Immature natural killer cell (primary cell): ENCODE data around the gene RGMA. TPM values are rescaled to one million over a fixed set of nuclear protein-coding genes. Genes with fewer than 3 reads are reported as not detected.

Experiments
- DNase-seq, 3 donors: peaks; one replicate each; pipeline ENCODE4 v3.0.0; 2022; ENCODE audit warnings: mixed read lengths in 1 of 3
- H3K27ac Mint-ChIP-seq, 6 donors: one replicate each; pipeline ENCODE4 v1.8.0; 2020; ENCODE audit warnings: mixed read lengths in 6 of 6, mild to moderate bottlenecking in 5 of 6, inconsistent platforms in 4 of 6, moderate library complexity in 3 of 6
- H3K27me3 Mint-ChIP-seq, 3 donors: one replicate each; pipeline ENCODE4 v1.8.0; 2020 to 2021; ENCODE audit warnings: low read depth in 3 of 3, mild to moderate bottlenecking in 3 of 3, mixed read lengths in 3 of 3, moderate library complexity in 3 of 3, inconsistent platforms in 1 of 3
- H3K36me3 Mint-ChIP-seq, 3 donors: one replicate each; pipeline ENCODE4 v1.8.0; 2020; ENCODE audit warnings: mixed read lengths in 3 of 3, inconsistent platforms in 2 of 3, mild to moderate bottlenecking in 2 of 3
- H3K4me1 Mint-ChIP-seq, 2 donors: one replicate each; pipeline ENCODE4 v1.8.0; 2020; ENCODE audit warnings: inconsistent platforms in 2 of 2, mild to moderate bottlenecking in 2 of 2, mixed read lengths in 2 of 2, moderate library complexity in 1 of 2
- H3K4me3 Mint-ChIP-seq, 5 donors: one replicate each; pipeline ENCODE4 v1.8.0; 2020; ENCODE audit warnings: mild to moderate bottlenecking in 5 of 5, mixed read lengths in 5 of 5, inconsistent platforms in 3 of 5, moderate library complexity in 3 of 5
- H3K9me3 Mint-ChIP-seq, 6 donors: one replicate each; pipeline ENCODE4 v1.8.0; 2020; ENCODE audit warnings: mild to moderate bottlenecking in 6 of 6, mixed read lengths in 6 of 6, inconsistent platforms in 4 of 6, moderate library complexity in 3 of 6
- polyA plus RNA-seq, 3 donors: library from polyadenylated mRNA; unstranded; fragments of 300-500 nt; fragmentation: Illumina TruSeq; gene quantifications; one replicate each; pipeline ENCODE4 v1.2.3, GENCODE V29; 2021

The RGMA gene
- polyA plus RNA-seq, 3 donors from 2014 or later = not detected

DNA sequence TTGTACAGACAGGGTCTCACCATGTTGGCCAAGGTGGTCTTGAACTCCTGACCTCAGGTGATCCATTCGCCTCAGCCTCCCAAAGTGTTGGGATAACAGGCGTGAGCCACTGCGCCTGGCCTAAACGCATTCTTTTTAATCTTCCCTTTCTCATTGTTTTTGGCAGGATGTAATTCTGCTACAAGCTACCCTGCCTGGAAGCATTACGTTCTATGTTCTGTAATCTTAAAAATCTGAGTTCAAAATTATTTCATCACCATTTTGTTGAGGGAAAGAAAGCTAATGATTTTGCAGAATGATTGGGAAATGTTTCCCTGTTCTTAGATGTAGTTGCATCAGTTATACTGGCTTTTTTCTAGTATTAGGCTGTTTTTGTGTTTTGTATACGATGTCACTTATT, 71.5 kb downstream of the RGMA start:
- H3K9me3 Mint-ChIP-seq = no peaks in the 10 kb centered on the region

DNA sequence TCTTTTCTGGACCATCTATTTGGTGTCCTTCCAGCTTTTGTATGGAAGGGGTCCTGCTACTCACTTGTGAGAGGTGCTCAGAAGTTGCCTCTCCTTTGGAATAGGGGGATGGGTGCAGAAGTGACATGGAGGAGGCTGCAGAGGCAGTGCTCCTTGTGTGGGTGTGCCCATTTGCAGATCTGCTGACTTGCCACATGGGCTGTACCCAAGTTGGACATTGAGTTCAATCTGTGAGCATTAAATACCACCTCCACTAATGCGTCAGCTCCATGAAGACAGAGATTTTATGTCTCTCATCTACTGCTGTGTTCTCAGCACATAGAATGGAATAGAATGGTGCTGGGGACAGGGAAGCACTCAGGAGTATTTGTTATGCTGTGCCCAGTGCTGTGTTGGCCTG, 76.2 kb downstream of the RGMA start:
- Mint-ChIP-seq H3K27me3 (peaks cover 0 to 6% (median 2%) of the 10 kb centered on the region in 3 donors), H3K27ac (peak overlapping the region in 2 of 6 donors; percentile 25 to 64), H3K9me3 (no peaks in the 10 kb centered on the region), H3K4me3 (no peak overlapping the region), H3K4me1 (peaks cover 3 to 12% of the 10 kb centered on the region in 2 donors), H3K36me3 (peaks cover 29 to 75% (median 68%) of the 10 kb centered on the region in 3 donors)
- no peak for DNase-seq

More for the DNA sequence above, 71.5 kb downstream of the RGMA start:
- Mint-ChIP-seq H3K36me3 (peaks cover 32 to 70% (median 65%) of the 10 kb centered on the region in 3 donors), H3K4me3 (no peak overlapping the region), H3K27ac (peak overlapping the region in 4 of 6 donors; percentile 21 to 54 (median 52)), H3K27me3 (peaks cover 0 to 7% (median 1%) of the 10 kb centered on the region in 3 donors), H3K4me1 (peaks cover 26 to 48% of the 10 kb centered on the region in 2 donors)
- DNase-seq = no peak

DNA sequence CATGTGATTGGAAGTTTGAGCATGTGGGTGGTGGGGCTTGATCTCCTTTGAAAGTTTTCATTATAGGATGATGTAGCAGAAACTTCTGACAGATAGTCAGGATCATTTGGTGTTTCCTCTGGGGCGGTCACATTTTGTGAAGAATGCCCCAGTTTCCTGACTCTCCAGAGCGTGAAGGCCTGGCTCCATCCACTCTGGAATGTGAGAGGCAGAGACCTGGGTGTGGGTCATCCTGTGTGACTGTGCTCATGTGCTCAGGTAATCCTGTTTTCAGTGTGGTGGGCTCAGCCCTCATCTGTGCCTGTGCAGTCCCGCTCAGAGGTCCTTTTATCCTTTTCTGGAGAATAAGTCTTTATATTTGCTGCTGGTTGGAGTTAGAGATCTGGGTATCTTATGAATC, 81.0 kb downstream of the RGMA start:
- Mint-ChIP-seq H3K4me3 (no peak overlapping the region), H3K4me1 (peaks cover 1 to 6% of the 10 kb centered on the region in 2 donors), H3K27ac (peak overlapping the region in 3 of 6 donors; percentile 14 to 36 (median 17)), H3K9me3 (no peaks in the 10 kb centered on the region), H3K27me3 (peaks cover 0 to 8% (median 2%) of the 10 kb centered on the region in 3 donors), H3K36me3 (peaks cover 24 to 73% (median 64%) of the 10 kb centered on the region in 3 donors)
- no peak for DNase-seq

DNA sequence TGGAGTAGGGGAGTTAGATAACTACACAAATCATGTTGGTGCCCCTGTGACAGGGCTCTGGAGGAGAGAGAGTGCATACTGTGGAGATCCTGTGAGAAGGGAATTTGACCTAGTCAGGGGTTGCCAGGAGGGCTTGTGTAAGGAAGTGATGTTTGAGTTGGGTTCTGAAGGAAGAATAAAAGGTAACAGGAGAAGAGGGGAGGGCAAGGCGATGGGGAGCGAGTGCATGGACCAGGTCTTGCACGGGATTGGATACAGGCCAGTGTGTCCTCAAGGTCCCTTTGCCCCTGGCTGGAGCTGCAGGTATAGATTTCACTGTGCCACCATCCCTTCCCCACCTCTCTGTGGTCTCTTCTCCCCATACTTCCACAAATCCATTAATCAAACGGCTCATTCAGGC, 83.9 kb downstream of the RGMA start:
- H3K36me3 Mint-ChIP-seq = peaks cover 26 to 68% (median 53%) of the 10 kb centered on the region in 3 donors

DNA sequence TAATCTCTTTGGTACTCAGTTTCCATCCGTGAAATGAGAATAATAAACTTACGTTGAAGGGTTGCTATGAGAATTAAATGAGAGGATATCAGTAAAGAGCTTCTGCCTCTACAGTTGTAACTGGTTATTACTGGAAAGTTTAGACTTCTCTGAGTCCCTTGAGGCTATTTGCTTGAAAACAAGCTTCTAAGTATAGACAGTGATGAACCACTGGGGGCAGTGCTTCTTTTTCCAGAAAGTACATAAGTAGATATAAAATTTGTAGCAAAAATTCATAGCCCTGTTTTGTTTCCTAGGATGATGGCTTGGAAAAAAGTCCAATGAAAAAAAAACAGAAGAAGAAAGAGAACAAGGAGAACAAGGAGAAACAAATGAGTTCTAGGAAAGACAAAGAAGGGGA, 87.1 kb downstream of the RGMA start:
- H3K27ac Mint-ChIP-seq = peak overlapping the region in 5 of 6 donors; percentile 0 to 47 (median 44)
- peaks cover 41 to 79% (median 56%) of the 10 kb centered on the region in 3 donors for H3K36me3 Mint-ChIP-seq
- no peak overlapping the region for H3K4me3 Mint-ChIP-seq

More for the DNA sequence above, 83.9 kb downstream of the RGMA start:
- Mint-ChIP-seq H3K27ac (peak overlapping the region in 5 of 6 donors; percentile 24 to 62 (median 41)), H3K9me3 (no peaks in the 10 kb centered on the region), H3K27me3 (peaks cover 0 to 2% (median 0%) of the 10 kb centered on the region in 3 donors), H3K4me3 (no peak overlapping the region), H3K4me1 (peaks cover 1 to 5% of the 10 kb centered on the region in 2 donors)
- DNase-seq = no peak

DNA sequence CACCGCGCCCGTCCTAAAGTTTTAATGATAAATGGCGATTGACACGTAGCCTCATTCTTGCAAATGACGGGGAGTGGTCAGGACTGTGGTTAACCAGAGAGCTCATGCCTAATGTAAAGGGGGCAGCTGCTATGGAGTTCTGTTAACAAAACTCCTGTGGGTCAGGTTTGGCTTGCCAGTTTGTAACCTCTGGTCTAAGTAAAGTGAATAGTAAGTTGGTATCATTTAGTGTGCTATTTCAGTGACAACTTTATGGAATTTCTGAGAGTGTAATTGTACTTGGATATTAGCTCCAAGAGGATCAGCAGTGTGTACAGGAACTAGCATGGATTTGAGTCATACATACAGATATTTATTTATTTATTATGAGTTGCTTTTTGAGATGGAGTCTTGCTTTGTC, 87.9 kb downstream of the RGMA start:
- H3K27me3 Mint-ChIP-seq = peaks cover 0 to 10% (median 5%) of the 10 kb centered on the region in 3 donors
- no peak overlapping the region for H3K4me3 Mint-ChIP-seq
- H3K36me3 Mint-ChIP-seq = peaks cover 41 to 79% (median 59%) of the 10 kb centered on the region in 3 donors
- H3K27ac Mint-ChIP-seq = peak overlapping the region in 3 of 6 donors; percentile 18 to 38 (median 34)
- H3K4me1 Mint-ChIP-seq = peaks cover 4 to 5% of the 10 kb centered on the region in 2 donors
- no peaks in the 10 kb centered on the region for H3K9me3 Mint-ChIP-seq
- no peak for DNase-seq

More for the DNA sequence above, 87.1 kb downstream of the RGMA start:
- no peaks in the 10 kb centered on the region for H3K9me3 Mint-ChIP-seq
- H3K4me1 Mint-ChIP-seq = peaks cover 4 to 5% of the 10 kb centered on the region in 2 donors
- DNase-seq = no peak
- H3K27me3 Mint-ChIP-seq = peaks cover 0 to 10% (median 5%) of the 10 kb centered on the region in 3 donors

DNA sequence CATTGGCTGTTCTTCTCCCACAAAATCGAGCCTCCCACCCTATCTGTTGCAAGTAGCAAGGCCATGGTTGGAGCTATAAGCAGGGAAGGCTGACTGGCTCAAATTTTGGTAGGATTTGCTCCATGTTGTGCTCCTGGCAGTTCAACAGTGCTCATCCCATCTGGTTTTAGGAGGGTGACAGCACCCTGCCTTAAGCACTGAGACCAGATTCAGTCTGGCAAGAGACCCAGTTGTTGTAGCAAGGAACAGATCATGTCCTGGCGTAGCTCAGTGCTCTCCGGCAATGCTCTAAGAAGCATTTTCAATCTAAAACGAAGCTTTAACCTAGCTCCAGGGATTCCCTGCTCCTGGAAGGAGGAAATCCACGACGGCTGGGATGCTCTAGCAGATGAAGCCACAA, 91.2 kb downstream of the RGMA start:
- Mint-ChIP-seq H3K4me3 (no peak overlapping the region), H3K27ac (peak overlapping the region in 1 of 6 donors; percentile 23), H3K4me1 (peaks cover 8 to 19% of the 10 kb centered on the region in 2 donors), H3K27me3 (peaks cover 0 to 11% (median 9%) of the 10 kb centered on the region in 3 donors), H3K9me3 (no peaks in the 10 kb centered on the region), H3K36me3 (peaks cover 45 to 67% (median 54%) of the 10 kb centered on the region in 3 donors)
- no peak for DNase-seq

DNA sequence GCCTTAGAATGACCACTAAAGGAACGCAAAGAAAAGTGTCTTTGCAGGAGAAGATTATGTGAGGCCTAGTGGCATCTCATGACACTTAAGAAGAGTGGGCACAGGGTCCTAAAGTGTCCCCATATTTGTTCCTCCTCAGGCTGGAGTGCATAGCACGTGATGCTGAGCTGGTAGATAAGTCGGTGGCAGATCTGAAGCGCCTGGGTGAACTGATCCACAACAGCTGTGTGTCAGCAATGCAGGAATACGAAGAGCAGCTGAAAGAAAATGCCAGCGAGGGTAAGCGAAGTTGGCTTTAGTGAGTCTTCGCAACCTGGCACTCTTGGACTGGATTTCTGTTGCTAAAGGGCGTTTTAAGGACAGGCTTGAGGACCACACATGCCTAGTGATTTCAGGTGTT, 96.3 kb downstream of the RGMA start:
- peak overlapping the region in 4 of 6 donors; percentile 52 to 69 (median 56) for H3K27ac Mint-ChIP-seq

DNA sequence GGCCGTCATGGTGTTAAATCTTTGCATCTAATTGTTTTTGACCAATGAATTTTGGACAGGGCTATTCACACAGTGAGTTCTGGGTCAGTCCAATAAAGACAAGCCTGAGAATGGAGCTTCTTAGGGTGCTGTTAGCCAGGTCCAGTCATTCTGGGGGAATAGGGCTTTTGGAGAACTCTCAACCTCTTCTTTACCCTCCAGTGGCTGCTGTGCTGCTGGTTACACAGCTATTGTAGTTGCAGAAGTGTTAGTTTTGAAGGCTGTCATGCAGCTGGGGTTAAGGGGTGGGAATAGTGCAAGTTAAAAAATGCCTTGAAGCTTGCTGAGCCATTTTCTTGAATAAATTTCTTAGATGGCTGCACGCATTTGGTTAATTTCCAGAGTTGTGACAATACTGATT, 99.0 kb downstream of the RGMA start:
- no peak for DNase-seq
- peaks cover 8 to 26% of the 10 kb centered on the region in 2 donors for H3K4me1 Mint-ChIP-seq

More for the DNA sequence above, 96.3 kb downstream of the RGMA start:
- no peak for DNase-seq
- H3K36me3 Mint-ChIP-seq = peaks cover 29 to 58% (median 45%) of the 10 kb centered on the region in 3 donors
- H3K4me1 Mint-ChIP-seq = peaks cover 10 to 33% of the 10 kb centered on the region in 2 donors
- H3K27me3 Mint-ChIP-seq = peaks cover 0 to 10% (median 4%) of the 10 kb centered on the region in 3 donors
- H3K4me3 Mint-ChIP-seq = no peak overlapping the region
- no peaks in the 10 kb centered on the region for H3K9me3 Mint-ChIP-seq

DNA sequence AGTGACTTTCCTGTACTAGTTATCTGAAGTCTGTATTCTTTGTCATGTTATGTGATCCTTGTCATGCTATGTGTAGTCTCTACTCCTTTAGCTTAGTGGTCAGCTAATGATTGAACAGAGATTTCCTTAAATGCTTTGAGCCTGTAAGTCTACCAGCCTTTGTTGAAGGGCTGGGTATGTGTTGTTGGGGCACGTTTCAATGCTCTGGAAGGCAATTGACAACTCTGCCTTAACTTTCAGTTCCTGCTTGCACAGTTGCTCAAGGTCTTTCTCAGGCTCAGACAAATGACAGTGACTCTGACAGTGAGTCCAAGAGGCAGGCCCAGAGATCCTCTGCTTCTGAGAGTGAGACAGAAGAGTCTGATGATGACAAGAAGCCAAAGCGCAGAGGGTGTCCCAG, 99.5 kb downstream of the RGMA start:
- Mint-ChIP-seq H3K36me3 (peaks cover 20 to 55% (median 30%) of the 10 kb centered on the region in 3 donors), H3K4me1 (peaks cover 6 to 21% of the 10 kb centered on the region in 2 donors), H3K27me3 (peaks cover 0 to 11% (median 0%) of the 10 kb centered on the region in 3 donors), H3K4me3 (no peak overlapping the region), H3K27ac (peak overlapping the region in 4 of 6 donors; percentile 7 to 58 (median 19)), H3K9me3 (no peaks in the 10 kb centered on the region)
- DNase-seq = no peak

More for the DNA sequence above, 99.0 kb downstream of the RGMA start:
- Mint-ChIP-seq H3K4me3 (no peak overlapping the region), H3K9me3 (no peaks in the 10 kb centered on the region), H3K27me3 (peaks cover 0 to 11% (median 0%) of the 10 kb centered on the region in 3 donors), H3K36me3 (peaks cover 20 to 55% (median 33%) of the 10 kb centered on the region in 3 donors), H3K27ac (peak overlapping the region in 4 of 6 donors; percentile 14 to 70 (median 37))

Other genes starting within 250 kb of the RGMA start
- gene CHD2, start 188.9 kb downstream of the RGMA start, polyA plus RNA-seq = 10 to 100 TPM; 24.7 to 77.7 (median 36.9) TPM